ENCODE measurements around the gene MARCHF3. TPM values are rescaled to one million over a fixed set of nuclear protein-coding genes. Genes with fewer than 3 reads are reported as not detected.
A peak's percentile ranks its signal among the peaks of the same experiment; 100 is the strongest.
"Not testable (repeated sequence)": the region's sequence is repeated elsewhere in the genome, so short reads cannot be mapped to it uniquely, and the experiment has no call there.

MARCHF3 gene
- total RNA-seq, 4 donors from 2014 or later, result 1.9 to 5.3 (median 2.5) TPM

- peaks cover 0 to 42% (median 5%) of the 10 kb centered on the region in 3 donors for H3K4me1 ChIP-seq
- TF ChIP-seq CTCF (IDR thresholded peaks at IDR 0.05) (no peak), POLR2A (IDR thresholded peaks at IDR 0.05) (no peak)
- no peaks in the 10 kb centered on the region for H3K27me3 ChIP-seq
- H3K36me3 ChIP-seq, result no peaks in the 10 kb centered on the region
- no peak for DNase-seq
- 78 to 91% methylated on average over 4 of the region's 4 CpGs for WGBS, 2 donors
- H3K9me3 ChIP-seq, result no peaks in the 10 kb centered on the region
- H3K4me3 ChIP-seq, result no peak overlapping the region
- peak overlapping the region in 3 of 4 donors; percentile 18 to 43 (median 42) for H3K27ac ChIP-seq
- intact Hi-C loops (cut with DNase I), result no loop called here
Measured at GRCh38 chr5:126847456-126847820, 182.9 kb downstream of the MARCHF3 start.

GRCh38 chr5:126846744-126847455 lies 183.5 kb downstream of the MARCHF3 start:
- peak overlapping the region in 3 of 4 donors; percentile 18 to 43 (median 28) for H3K27ac ChIP-seq
- no peaks in the 10 kb centered on the region for H3K36me3 ChIP-seq
- no peak for DNase-seq
- H3K27me3 ChIP-seq, result no peaks in the 10 kb centered on the region
- WGBS, 2 donors, result 81 to 90% methylated on average over 5 of the region's 5 CpGs
- peaks cover 0 to 39% (median 5%) of the 10 kb centered on the region in 3 donors for H3K4me1 ChIP-seq
- TF ChIP-seq POLR2A (IDR thresholded peaks at IDR 0.05), result no peak
- no peak for TF ChIP-seq CTCF (IDR thresholded peaks at IDR 0.05)
- H3K4me3 ChIP-seq, result no peak overlapping the region
- H3K9me3 ChIP-seq, result no peaks in the 10 kb centered on the region
- intact Hi-C loops (cut with DNase I), result no loop called here

GRCh38 chr5:126846344-126846743 lies 184.0 kb downstream of the MARCHF3 start:
- no peak overlapping the region for H3K27ac ChIP-seq
- intact Hi-C loops (cut with DNase I), result no loop called here

DNA sequence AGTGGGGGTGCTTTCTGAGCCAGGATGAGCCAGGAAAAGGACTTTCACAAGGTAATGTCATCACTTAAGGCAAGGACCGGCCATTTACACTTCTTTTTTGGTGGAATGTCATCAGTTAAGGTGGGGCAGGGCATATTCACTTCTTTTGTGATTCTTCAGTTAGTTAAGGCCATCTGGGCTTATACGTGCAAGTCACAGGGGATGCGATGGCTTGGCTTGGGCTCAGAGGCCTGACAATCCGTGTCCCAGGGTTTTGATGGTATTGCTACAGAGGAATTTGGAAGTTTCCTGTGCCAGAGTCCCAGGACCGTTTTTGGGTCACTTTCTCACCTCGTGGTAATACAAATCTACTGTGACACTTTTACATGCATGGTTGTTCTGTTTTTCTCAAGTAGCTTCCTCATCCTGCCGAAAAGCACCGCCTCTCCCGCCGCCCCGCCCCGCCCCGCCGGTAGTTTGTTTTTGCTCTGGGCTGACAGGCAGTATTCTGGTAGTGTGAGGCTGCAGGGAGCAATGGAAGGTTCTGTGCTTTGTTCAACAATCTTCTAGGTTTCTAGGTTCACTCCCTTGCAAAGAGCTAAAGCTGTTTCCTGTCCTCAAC lies 184.8 kb downstream of the MARCHF3 start:
- WGBS, 2 donors, result 29 to 31% methylated on average over 8 of the region's 14 CpGs
- Histone ChIP-seq H3K27ac (peak overlapping the region in 3 of 4 donors; percentile 22 to 48 (median 38)), H3K4me3 (peak overlapping the region in 3 of 4 donors; percentile 17 to 43 (median 24)), H3K4me1 (peaks cover 0 to 30% (median 5%) of the 10 kb centered on the region in 3 donors)
- H3K27me3 ChIP-seq; DNase-seq; intact Hi-C loops (cut with DNase I); H3K9me3 ChIP-seq; H3K36me3 ChIP-seq: not testable (repeated sequence)

More at GRCh38 chr5:126846344-126846743, 184.0 kb downstream of the MARCHF3 start:
- DNase-seq, result no peak
- Histone ChIP-seq H3K36me3 (no peaks in the 10 kb centered on the region), H3K4me1 (peaks cover 0 to 34% (median 5%) of the 10 kb centered on the region in 3 donors), H3K4me3 (no peak overlapping the region), H3K27me3 (no peaks in the 10 kb centered on the region), H3K9me3 (no peaks in the 10 kb centered on the region)
- TF ChIP-seq CTCF (IDR thresholded peaks at IDR 0.05) (no peak), POLR2A (IDR thresholded peaks at IDR 0.05) (no peak)

GRCh38 chr5:126843375-126843774 lies 187.0 kb downstream of the MARCHF3 start:
- H3K36me3 ChIP-seq; H3K9me3 ChIP-seq; DNase-seq; H3K27ac ChIP-seq; H3K4me3 ChIP-seq; H3K27me3 ChIP-seq; intact Hi-C loops (cut with DNase I): not testable (repeated sequence)
- WGBS, 2 donors, result 71% methylated on average over 11 of the region's 11 CpGs
- H3K4me1 ChIP-seq, result peaks cover 0 to 20% (median 5%) of the 10 kb centered on the region in 3 donors

GRCh38 chr5:126839407-126839806 lies 191.0 kb downstream of the MARCHF3 start:
- DNase-seq; H3K4me3 ChIP-seq; H3K4me1 ChIP-seq; H3K9me3 ChIP-seq; intact Hi-C loops (cut with DNase I); H3K27me3 ChIP-seq; H3K27ac ChIP-seq: not testable (repeated sequence)
- WGBS, 2 donors, result 91 to 92% methylated on average over 4 to 7 of the region's 7 CpGs
- peaks cover 0 to 12% (median 0%) of the 10 kb centered on the region in 3 donors for H3K36me3 ChIP-seq
